Measurements from ENCODE around the gene KLHL29. TPM values are rescaled to one million over a fixed set of nuclear protein-coding genes. Genes with fewer than 3 reads are reported as not detected.
A peak's percentile ranks its signal among the peaks of the same experiment; 100 is the strongest.

The KLHL29 gene
- total RNA-seq, 1 donor from 2014 or later = 6.9 TPM

GRCh38 chr2:23660237-23660636, 275.3 kb downstream of the KLHL29 start:
- DNase-seq = no peak

GRCh38 chr2:23661276-23662050, 276.5 kb downstream of the KLHL29 start:
- no peak for DNase-seq

- DNase-seq = no peak
Measured at GRCh38 chr2:23662466-23662865, 277.5 kb downstream of the KLHL29 start.

GRCh38 chr2:23662941-23663920, 278.3 kb downstream of the KLHL29 start:
- peak; percentile 30 for DNase-seq

- DNase-seq = no peak
Measured at GRCh38 chr2:23664066-23664788, 279.2 kb downstream of the KLHL29 start.

- no peak for DNase-seq
Measured at GRCh38 chr2:23666241-23666979, 281.4 kb downstream of the KLHL29 start.

GRCh38 chr2:23666980-23667357, 282.0 kb downstream of the KLHL29 start:
- no peak for DNase-seq

- DNase-seq = no peak
Measured at GRCh38 chr2:23668756-23669304, 283.9 kb downstream of the KLHL29 start.

- DNase-seq = peak; percentile 44
Measured at GRCh38 chr2:23669413-23670244, 284.6 kb downstream of the KLHL29 start.

GRCh38 chr2:23670245-23670592, 285.2 kb downstream of the KLHL29 start:
- no peak for DNase-seq

- DNase-seq = no peak
Measured at GRCh38 chr2:23673082-23673481, 288.1 kb downstream of the KLHL29 start.

- DNase-seq = no peak
Measured at GRCh38 chr2:23673830-23674679, 289.1 kb downstream of the KLHL29 start.

GRCh38 chr2:23675506-23675905, 290.5 kb downstream of the KLHL29 start:
- DNase-seq = no peak

GRCh38 chr2:23677836-23678235, 292.9 kb downstream of the KLHL29 start:
- no peak for DNase-seq

- DNase-seq = no peak
Measured at GRCh38 chr2:23679044-23679443, 294.1 kb downstream of the KLHL29 start.

GRCh38 chr2:23680951-23681350, 296.0 kb downstream of the KLHL29 start:
- no peak for DNase-seq

- no peak for DNase-seq
Measured at GRCh38 chr2:23681356-23682140, 296.6 kb downstream of the KLHL29 start.

- no peak for DNase-seq
Measured at GRCh38 chr2:23682481-23682880, 297.5 kb downstream of the KLHL29 start.

GRCh38 chr2:23683001-23683400, 298.0 kb downstream of the KLHL29 start:
- DNase-seq = no peak

Data from skin of body (tissue), 2 donors.